GM12878 (cell line): ENCODE data around the gene DPYSL3. TPM values are rescaled to one million over a fixed set of nuclear protein-coding genes. Genes with fewer than 3 reads are reported as not detected.

Source experiments
- ATAC-seq: fragments of 200-7000 bp; cut with Tn5 transposase; 3 replicates; pipeline ENCODE4 v1.9.1; 2020; ENCODE audit warnings: mild to moderate bottlenecking, moderate library complexity
- BruUV-seq: library from RNA; stranded (reverse); fragments of 400-500 nt; replicated peaks from 2 replicates; lab custom pipeline; 2021; lab: Mats Ljungman, UMichigan
- CTCF ChIA-PET: fragments of 300-600 bp; sonication (Branson Sonifier 250); formaldehyde crosslinking; extraction: SDS; loops from one replicate; lab custom pipeline; 2021; ENCODE audit warnings: inconsistent platforms; lab: Yijun Ruan, JAX
- POLR2A ChIA-PET: fragments of 350-600 bp; formaldehyde crosslinking; extraction: SDS; loops from one replicate; lab custom pipeline; 2021; ENCODE audit warnings: inconsistent platforms; lab: Charles Lee
- RAD21 ChIA-PET: fragments of 300-600 bp; sonication (Branson Sonifier 250); formaldehyde crosslinking; loops from one replicate; lab custom pipeline; 2023; ENCODE audit warnings: antibody characterized with exemption; ENCODE audit not compliant: unreplicated experiment; lab: Charles Lee
- SMC1A ChIA-PET: fragments of 300-600 bp; sonication (Branson Sonifier 250); formaldehyde crosslinking; loops from one replicate; lab custom pipeline; 2023; ENCODE audit not compliant: unreplicated experiment, uncharacterized antibody; lab: Charles Lee
- DNase-seq: peaks from one replicate; pipeline ENCODE4 v3.0.0-alpha.2; 2011; ENCODE audit warnings: low read depth, low spot score
- FAIRE-seq: peaks from 3 replicates; lab custom pipeline; 2011; peaks lifted over from hg19 to GRCh38; lab: Jason Lieb, UNC
- H2AFZ ChIP-seq: 2 replicates; pipeline ENCODE4 v1.6.0; 2011; ENCODE audit warnings: low read depth, low read length, control low read depth; ENCODE audit not compliant: control insufficient read depth
- H3K27ac ChIP-seq: 2 replicates; pipeline ENCODE4 v1.5.1; 2011; ENCODE audit warnings: control low read depth; ENCODE audit not compliant: control insufficient read depth, insufficient read depth
- H3K27me3 ChIP-seq, 2 experiments: replicated peaks in 1 of 2; 2 replicates each; pipeline versions ENCODE4 v1.6.0 to v1.6.1; 2011; ENCODE audit warnings: low read length in 1 of 2; ENCODE audit not compliant: control insufficient read depth in 2 of 2, insufficient read depth in 2 of 2
- H3K36me3 ChIP-seq, 2 experiments: 2 replicates each; pipeline ENCODE4 v1.5.1; 2011; ENCODE audit warnings: low read length in 1 of 2; ENCODE audit not compliant: control insufficient read depth in 2 of 2, insufficient read depth in 2 of 2
- H3K4me1 ChIP-seq: 2 replicates; pipeline ENCODE4 v1.6.1; 2011; ENCODE audit warnings: mild to moderate bottlenecking, low read length, moderate library complexity, mixed read lengths; ENCODE audit not compliant: control insufficient read depth, insufficient read depth
- H3K4me2 ChIP-seq: 2 replicates; pipeline ENCODE4 v1.6.0; 2011; ENCODE audit warnings: control low read depth; ENCODE audit not compliant: control insufficient read depth, insufficient read depth
- H3K4me3 ChIP-seq: fragments of 200-600 bp; sonication (generic); 2 replicates; pipeline ENCODE4 v1.5.1; 2016
- H3K79me2 ChIP-seq: 2 replicates; pipeline ENCODE4 v1.6.0; 2011; ENCODE audit warnings: low read length; ENCODE audit not compliant: control insufficient read depth, insufficient read depth
- H3K9ac ChIP-seq: 2 replicates; pipeline ENCODE4 v1.8.0; 2011; ENCODE audit warnings: low read length, control low read depth, mixed read lengths; ENCODE audit not compliant: control insufficient read depth, insufficient read depth
- H3K9me3 ChIP-seq: replicated peaks from 3 replicates; pipeline ENCODE4 v1.5.1; 2011; ENCODE audit warnings: mild to moderate bottlenecking, low read length; ENCODE audit not compliant: control insufficient read depth, insufficient read depth
- H4K20me1 ChIP-seq: 2 replicates; pipeline ENCODE4 v1.6.0; 2011; ENCODE audit not compliant: control insufficient read depth, insufficient read depth
- ATF7 ChIP-seq: fragments of 450-650 bp; IDR thresholded peaks from 2 replicates; pipeline ENCODE4 v1.6.1; 2016; ENCODE audit warnings: low read depth, mild to moderate bottlenecking
- CBFB ChIP-seq: IDR thresholded peaks from 2 replicates; pipeline ENCODE4 v1.6.1; 2016; ENCODE audit warnings: antibody characterized with exemption, low read depth
- HCFC1 ChIP-seq: fragments of 150-350 bp; IDR thresholded peaks from 2 replicates; pipeline ENCODE4 v1.6.1; 2014; ENCODE audit warnings: low read length
- IRF4 ChIP-seq: IDR thresholded peaks from 2 replicates; pipeline ENCODE4 v1.6.1; 2011; ENCODE audit warnings: low read depth, low read length
- KAT2A ChIP-seq: conservative IDR thresholded peaks from 2 replicates; pipeline ENCODE4 v1.6.1; 2011; ENCODE audit warnings: low read depth, low read length; ENCODE audit not compliant: control insufficient read depth
- TBL1XR1 ChIP-seq: IDR thresholded peaks from 2 replicates; pipeline ENCODE4 v1.6.1; 2012; ENCODE audit warnings: low read depth, low read length, improper control_type of control experiment
- WGBS: methylation state at CpG from one replicate; pipeline ENCODE4 v1.1.6; 2016; ENCODE audit warnings: low lambda C conversion rate; ENCODE audit not compliant: insufficient replicate concordance, insufficient coverage; ENCODE audit errors: missing lambda C conversion rate; 5-methylcytosine and 5-hydroxymethylcytosine counted together
- in situ Hi-C: fragments of 300-500 bp; cut with MboI; formaldehyde crosslinking; loops from 9 replicates; pipeline ENCODE4 v1.14.3; 2018; ENCODE audit warnings: mixed read lengths
- intact Hi-C: fragments of 100-400 bp; cut with micrococcal nuclease; formaldehyde crosslinking; loops from one replicate; pipeline ENCODE4 v1.14.2; 2022; ENCODE audit not compliant: unreplicated experiment
- polyA plus RNA-seq, 11 experiments: library from polyadenylated mRNA; depleted of rRNA in 4 of 11; unstranded in 6 of 11; stranded (reverse) in 5 of 11; fragments of >200 nt; fragmentation: Nextera tagmentation in 4 of 11; fragmentation: Illumina TruSeq in 1 of 11; extraction: Ambion mirVana in 4 of 11; extraction: Trizol in 1 of 11; gene quantifications; 1 replicate in 1 of 11; 2 replicates in 10 of 11; pipeline versions ENCODE4 v1.2.1 to v1.2.3, GENCODE V29; 2011 to 2016; ENCODE audit warnings: inconsistent platforms in 2 of 11, missing spikeins in 2 of 11, low read depth in 1 of 11
- total RNA-seq, 4 experiments: library from RNA; depleted of rRNA in 3 of 4; stranded (reverse); fragments of >200 nt in 3 of 4; fragmentation: Illumina TruSeq in 1 of 4; extraction: Trizol in 1 of 4; gene quantifications; 2 replicates each; pipeline versions ENCODE4 v1.2.1 to v1.2.3, GENCODE V29; 2013 to 2021
- TF ChIP-seq, protein P1 (sequence below): fragments of 450-650 bp; IDR thresholded peaks from 2 replicates; pipeline ENCODE4 v1.6.1; 2016; ENCODE audit warnings: mild to moderate bottlenecking

DPYSL3 gene
- total and polyA plus RNA-seq, 10 of the 15 experiments (the other 5 are each of a cell fraction or from before 2014, with no cell fraction given) = 0.08 to 1.5 (median 0.45) TPM; not detected in 1

DNA sequence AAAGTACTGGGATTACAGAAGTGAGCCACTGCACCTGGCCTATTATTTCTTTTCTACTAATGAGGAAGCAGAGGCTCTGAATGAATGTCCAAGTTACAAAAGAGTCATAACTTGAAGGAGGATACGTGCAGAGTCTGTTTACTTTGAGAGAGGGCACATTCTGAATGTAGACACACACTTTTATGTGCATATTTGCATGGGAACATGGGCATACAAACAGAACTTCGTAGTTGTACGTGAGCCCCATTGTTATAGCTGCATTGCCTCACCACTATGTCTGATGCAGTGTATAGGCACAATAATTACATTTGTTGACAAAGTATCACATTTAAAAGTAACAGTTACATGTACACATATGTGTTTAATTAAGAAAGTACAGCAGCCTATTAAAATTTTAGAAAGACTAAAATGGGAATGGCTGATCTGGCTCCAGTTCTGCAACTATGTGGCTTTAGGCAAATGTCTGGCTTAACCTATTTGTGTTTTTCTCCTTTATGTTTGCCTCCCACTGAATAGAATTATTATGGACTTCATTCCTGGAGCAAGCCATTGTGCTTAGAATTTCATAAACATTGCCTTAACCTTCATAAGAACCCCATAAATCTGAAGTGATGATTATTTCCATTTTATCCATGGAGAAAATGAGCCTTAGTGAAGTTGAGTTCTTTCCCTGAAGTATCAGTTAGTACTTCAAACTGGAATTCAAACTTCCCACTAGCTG lies 3.0 kb upstream of the DPYSL3 start (continued):
- TF ChIP-seq HCFC1 = no peak
- TF ChIP-seq KAT2A = no peak
- TF ChIP-seq, protein P1, sequence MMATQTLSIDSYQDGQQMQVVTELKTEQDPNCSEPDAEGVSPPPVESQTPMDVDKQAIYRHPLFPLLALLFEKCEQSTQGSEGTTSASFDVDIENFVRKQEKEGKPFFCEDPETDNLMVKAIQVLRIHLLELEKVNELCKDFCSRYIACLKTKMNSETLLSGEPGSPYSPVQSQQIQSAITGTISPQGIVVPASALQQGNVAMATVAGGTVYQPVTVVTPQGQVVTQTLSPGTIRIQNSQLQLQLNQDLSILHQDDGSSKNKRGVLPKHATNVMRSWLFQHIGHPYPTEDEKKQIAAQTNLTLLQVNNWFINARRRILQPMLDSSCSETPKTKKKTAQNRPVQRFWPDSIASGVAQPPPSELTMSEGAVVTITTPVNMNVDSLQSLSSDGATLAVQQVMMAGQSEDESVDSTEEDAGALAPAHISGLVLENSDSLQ = no peak
- TF ChIP-seq, all 136 proteins: peak for 0

DNA sequence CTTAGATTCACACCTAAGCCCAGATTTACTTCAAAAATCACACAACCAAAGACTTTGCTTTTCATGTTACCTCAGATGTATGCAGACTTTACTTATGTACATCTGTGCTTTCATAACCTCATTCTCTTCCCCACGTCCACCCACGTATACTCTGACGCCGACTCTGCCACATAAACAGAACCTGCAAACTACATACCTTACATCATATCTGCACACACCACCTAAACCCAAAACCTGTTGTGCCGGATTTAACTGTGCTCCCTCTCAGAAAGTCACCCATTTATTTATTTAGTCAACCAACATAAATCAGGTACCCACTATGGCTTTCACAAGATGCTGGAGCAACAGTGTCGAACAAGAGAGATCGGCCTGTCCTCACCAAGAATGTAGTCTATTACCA lies 1.0 kb upstream of the DPYSL3 start:
- ChIA-PET RAD21 (no interaction called here), POLR2A (no interaction called here), CTCF (interaction anchor here (0.6 kb wide), 1 partner anchor 636 kb away, joined by 3 read pairs; no protein-coding TSS in a partner anchor)
- Histone ChIP-seq H3K9me3 (no peaks in the 10 kb centered on the region), H3K36me3 (no peaks in the 10 kb centered on the region), H3K4me2 (no peak overlapping the region), H3K27me3 (peaks cover 0 to 4% of the 10 kb centered on the region in 2 experiments; a peak in 2 of 4 replicates)
- DNase-seq = no peak
- 46% methylated on average over 7 of the region's 7 CpGs for WGBS
- intact Hi-C loops = no loop called here
- in situ Hi-C loops = no loop called here
- TF ChIP-seq CBFB (no peak), TBL1XR1 (no peak), ATF7 (no peak), IRF4 (no peak)
- TF ChIP-seq, all 136 proteins: peak for 0
- FAIRE-seq (no peak), ATAC-seq (no peak)
- Histone ChIP-seq H3K9ac (no peak overlapping the region), H4K20me1 (no peaks in the 10 kb centered on the region), H3K4me1 (no peaks in the 10 kb centered on the region), H3K4me3 (no peak overlapping the region), H2AFZ (no peak overlapping the region), H3K79me2 (no peaks in the 10 kb centered on the region), H3K27ac (no peak overlapping the region)
- BruUV-seq = no TSS peak
- SMC1A ChIA-PET = no interaction called here
